PC-9 (cell line): ENCODE data around the gene SELPLG.

Experiments used
- CTCF ChIP-seq: fragments of 200-600 bp; sonication (generic); conservative IDR thresholded peaks from 2 replicates; pipeline ENCODE4 v1.6.1; 2017; ENCODE audit warnings: mixed run types, antibody characterized with exemption, mild to moderate bottlenecking, moderate library complexity
- EZH2 ChIP-seq: fragments of 200-600 bp; sonication (generic); IDR thresholded peaks from 2 replicates; pipeline ENCODE4 v1.8.0; 2017; ENCODE audit warnings: antibody characterized with exemption, low read depth

- TF ChIP-seq CTCF (no peak), EZH2 (no peak)
These were observed 20.2 kb upstream of the SELPLG start for GRCh38 chr12:108653922-108654321.
